Neural crest cell (in vitro differentiated cells): ENCODE data around the gene CCL1. TPM values are rescaled to one million over a fixed set of nuclear protein-coding genes. Genes with fewer than 3 reads are reported as not detected.

Experiments used
- DNase-seq: peaks from one replicate; pipeline ENCODE4 v3.0.0; 2021; ENCODE audit warnings: low read depth, mixed read lengths, low spot score
- H3K27ac Mint-ChIP-seq: one replicate; pipeline ENCODE4 v1.8.0; 2021; ENCODE audit warnings: mild to moderate bottlenecking, mixed read lengths; ENCODE audit not compliant: unreplicated experiment
- H3K27me3 Mint-ChIP-seq: 2 replicates; pipeline ENCODE4 v1.8.0; 2021; ENCODE audit warnings: low read depth, mild to moderate bottlenecking, mixed read lengths
- H3K36me3 Mint-ChIP-seq: 2 replicates; pipeline ENCODE4 v1.8.0; 2021; ENCODE audit warnings: low read depth, mild to moderate bottlenecking, mixed read lengths
- H3K4me1 Mint-ChIP-seq: 2 replicates; pipeline ENCODE4 v1.8.0; 2021; ENCODE audit warnings: mixed read lengths
- H3K4me3 Mint-ChIP-seq: one replicate; pipeline ENCODE4 v1.8.0; 2021; ENCODE audit warnings: mild to moderate bottlenecking, mixed read lengths
- H3K9me3 Mint-ChIP-seq: 2 replicates; pipeline ENCODE4 v1.8.0; 2021; ENCODE audit warnings: mixed read lengths
- CTCF ChIP-seq: fragments of 200-600 bp; sonication (generic); conservative IDR thresholded peaks from 2 replicates; pipeline ENCODE4 v1.5.0; 2021; ENCODE audit warnings: antibody characterized with exemption, mild to moderate bottlenecking
- total RNA-seq: library from RNA; stranded (reverse); gene quantifications from 2 replicates; pipeline ENCODE4 v1.2.1, GENCODE V29; 2021

Gene CCL1
- total RNA-seq, 1 donor from 2014 or later, result not detected

DNA sequence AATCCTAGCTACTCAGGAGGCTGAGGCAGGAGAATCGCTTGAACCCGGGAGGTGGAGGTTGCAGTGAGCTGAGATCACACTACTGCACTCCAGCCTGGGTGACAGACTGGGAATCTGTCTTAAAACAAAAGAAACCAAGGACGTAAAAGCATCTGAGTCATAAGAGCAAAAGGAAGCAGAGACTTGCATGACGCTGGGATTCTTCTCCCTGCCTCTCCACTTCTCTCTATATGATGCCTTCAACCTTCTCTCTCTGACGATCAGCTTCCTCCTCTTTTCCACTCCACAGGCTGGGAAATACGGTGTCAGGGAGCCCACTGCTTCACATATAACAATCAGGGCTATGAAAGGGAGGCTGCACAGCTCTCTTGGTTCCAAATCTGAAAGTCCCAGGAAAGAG, 43.2 kb upstream of the CCL1 start:
- H3K27ac Mint-ChIP-seq, result no peak overlapping the region
- no peaks in the 10 kb centered on the region for H3K9me3 Mint-ChIP-seq
- H3K4me3 Mint-ChIP-seq, result no peak overlapping the region
- H3K36me3 Mint-ChIP-seq, result no peaks in the 10 kb centered on the region
- TF ChIP-seq CTCF, result no peak
- no peak for DNase-seq
- H3K27me3 Mint-ChIP-seq, result peaks cover 45% of the 10 kb centered on the region
- H3K4me1 Mint-ChIP-seq, result no peaks in the 10 kb centered on the region

DNA sequence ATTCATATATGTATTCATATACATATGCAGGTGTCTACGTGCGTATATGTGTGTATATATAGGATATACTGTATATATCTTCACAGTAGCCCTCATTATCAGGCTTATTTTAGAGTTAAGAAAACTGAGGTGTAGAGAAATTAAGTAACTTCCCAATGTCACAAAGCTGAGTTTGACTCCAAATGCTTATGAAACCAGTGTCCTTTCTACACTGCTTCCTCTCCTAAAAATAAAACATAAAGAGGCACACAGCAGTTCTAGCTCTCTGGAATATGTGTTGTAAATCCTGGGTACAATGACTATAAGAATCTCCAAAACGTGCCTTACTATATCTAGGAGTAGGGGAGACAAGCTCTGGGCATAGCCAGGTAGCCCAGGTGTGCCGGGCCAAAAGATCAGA, 40.0 kb upstream of the CCL1 start:
- Mint-ChIP-seq H3K4me1 (no peaks in the 10 kb centered on the region), H3K4me3 (no peak overlapping the region), H3K36me3 (no peaks in the 10 kb centered on the region), H3K27ac (no peak overlapping the region), H3K9me3 (no peaks in the 10 kb centered on the region), H3K27me3 (peaks cover 40% of the 10 kb centered on the region)
- TF ChIP-seq CTCF, result no peak
- no peak for DNase-seq

- Mint-ChIP-seq H3K4me3 (no peak overlapping the region), H3K9me3 (no peaks in the 10 kb centered on the region), H3K27me3 (peaks cover 34% of the 10 kb centered on the region), H3K27ac (no peak overlapping the region), H3K36me3 (no peaks in the 10 kb centered on the region), H3K4me1 (no peaks in the 10 kb centered on the region)
- no peak for TF ChIP-seq CTCF
- no peak for DNase-seq
Measured at GRCh38 chr17:34401165-34401564, 38.1 kb upstream of the CCL1 start.

- no peak for DNase-seq
- peaks cover 34% of the 10 kb centered on the region for H3K27me3 Mint-ChIP-seq
- H3K36me3 Mint-ChIP-seq, result no peaks in the 10 kb centered on the region
- H3K27ac Mint-ChIP-seq, result no peak overlapping the region
- no peaks in the 10 kb centered on the region for H3K9me3 Mint-ChIP-seq
- H3K4me3 Mint-ChIP-seq, result no peak overlapping the region
- no peak for TF ChIP-seq CTCF
- no peaks in the 10 kb centered on the region for H3K4me1 Mint-ChIP-seq
Measured at GRCh38 chr17:34400301-34400931, 37.4 kb upstream of the CCL1 start.

DNA sequence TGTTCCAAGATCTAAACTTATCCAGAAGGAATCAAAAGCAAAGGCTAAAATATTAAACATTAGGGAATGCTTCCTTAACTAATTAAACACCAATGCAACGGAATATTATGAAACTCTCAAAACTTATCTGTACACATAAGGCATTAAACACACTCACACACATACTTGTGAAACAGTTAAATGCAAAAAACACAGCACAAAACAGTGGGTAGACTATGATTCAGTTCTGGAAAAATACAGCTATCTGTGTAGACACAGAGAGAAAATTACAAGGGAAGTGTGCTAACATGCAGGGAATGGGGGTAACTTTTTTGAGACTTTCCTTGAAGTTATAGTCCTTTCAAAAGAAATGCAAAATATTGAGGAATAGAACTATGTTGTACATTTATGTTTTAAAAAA, 36.7 kb upstream of the CCL1 start:
- no peak for TF ChIP-seq CTCF
- Mint-ChIP-seq H3K4me3 (no peak overlapping the region), H3K9me3 (no peaks in the 10 kb centered on the region), H3K36me3 (no peaks in the 10 kb centered on the region), H3K27ac (no peak overlapping the region), H3K27me3 (peaks cover 34% of the 10 kb centered on the region), H3K4me1 (no peaks in the 10 kb centered on the region)
- no peak for DNase-seq
